Peyer's patch (tissue), 4 donors: ENCODE data around the gene PDZD7.
A peak's percentile ranks its signal among the peaks of the same experiment; 100 is the strongest.

ENCODE experiments used
- POLR2A ChIP-seq, 2 donors: fragments of 450-650 bp; IDR thresholded peaks; one replicate each; pipeline ENCODE4 v1.5.1; 2017; ENCODE audit warnings: antibody characterized with exemption in 2 of 2, mild to moderate bottlenecking in 2 of 2, moderate library complexity in 2 of 2
- TF ChIP-seq, protein P1 (sequence below), 6 experiments: fragments of 450-650 bp in 4 of 6; fragments of 200-600 bp in 2 of 6; sonication (generic) in 1 of 6; IDR thresholded peaks; one replicate each; pipeline ENCODE4 v1.5.1; 2017 to 2019; ENCODE audit warnings: antibody characterized with exemption in 6 of 6, mild to moderate bottlenecking in 3 of 6, moderate library complexity in 1 of 6

DNA sequence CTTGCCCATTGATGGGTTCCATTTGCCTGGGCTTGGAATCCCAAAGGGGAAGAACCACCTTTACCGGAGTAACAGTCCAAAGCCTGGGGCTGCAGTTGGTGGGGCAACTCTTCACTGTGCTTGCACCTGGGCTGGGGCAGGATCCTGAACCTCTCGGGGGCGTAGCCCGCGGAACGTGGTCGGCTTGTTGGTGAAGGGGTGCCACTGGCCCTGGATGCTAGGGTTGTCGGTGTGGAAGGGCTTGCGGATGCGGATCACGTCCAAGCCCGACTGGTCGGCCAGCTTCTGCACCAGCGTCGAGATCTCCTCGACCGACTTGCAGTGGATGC, 44.3 kb downstream of the PDZD7 start:
- TF ChIP-seq POLR2A (IDR thresholded peaks at IDR 0.05), result peak in 1 of 2 donors; percentile 4
- TF ChIP-seq, protein P1, sequence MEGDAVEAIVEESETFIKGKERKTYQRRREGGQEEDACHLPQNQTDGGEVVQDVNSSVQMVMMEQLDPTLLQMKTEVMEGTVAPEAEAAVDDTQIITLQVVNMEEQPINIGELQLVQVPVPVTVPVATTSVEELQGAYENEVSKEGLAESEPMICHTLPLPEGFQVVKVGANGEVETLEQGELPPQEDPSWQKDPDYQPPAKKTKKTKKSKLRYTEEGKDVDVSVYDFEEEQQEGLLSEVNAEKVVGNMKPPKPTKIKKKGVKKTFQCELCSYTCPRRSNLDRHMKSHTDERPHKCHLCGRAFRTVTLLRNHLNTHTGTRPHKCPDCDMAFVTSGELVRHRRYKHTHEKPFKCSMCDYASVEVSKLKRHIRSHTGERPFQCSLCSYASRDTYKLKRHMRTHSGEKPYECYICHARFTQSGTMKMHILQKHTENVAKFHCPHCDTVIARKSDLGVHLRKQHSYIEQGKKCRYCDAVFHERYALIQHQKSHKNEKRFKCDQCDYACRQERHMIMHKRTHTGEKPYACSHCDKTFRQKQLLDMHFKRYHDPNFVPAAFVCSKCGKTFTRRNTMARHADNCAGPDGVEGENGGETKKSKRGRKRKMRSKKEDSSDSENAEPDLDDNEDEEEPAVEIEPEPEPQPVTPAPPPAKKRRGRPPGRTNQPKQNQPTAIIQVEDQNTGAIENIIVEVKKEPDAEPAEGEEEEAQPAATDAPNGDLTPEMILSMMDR (IDR thresholded peaks at IDR 0.05), result no peak
